Measurements from ENCODE around the gene CDC42BPA. TPM values are rescaled to one million over a fixed set of nuclear protein-coding genes. Genes with fewer than 3 reads are reported as not detected.

CDC42BPA gene
- total and polyA plus RNA-seq, 2 of the 13 experiments (the other 11 are each of a cell fraction or from before 2014, with no cell fraction given), result 6.5 to 16.0 TPM

DNA sequence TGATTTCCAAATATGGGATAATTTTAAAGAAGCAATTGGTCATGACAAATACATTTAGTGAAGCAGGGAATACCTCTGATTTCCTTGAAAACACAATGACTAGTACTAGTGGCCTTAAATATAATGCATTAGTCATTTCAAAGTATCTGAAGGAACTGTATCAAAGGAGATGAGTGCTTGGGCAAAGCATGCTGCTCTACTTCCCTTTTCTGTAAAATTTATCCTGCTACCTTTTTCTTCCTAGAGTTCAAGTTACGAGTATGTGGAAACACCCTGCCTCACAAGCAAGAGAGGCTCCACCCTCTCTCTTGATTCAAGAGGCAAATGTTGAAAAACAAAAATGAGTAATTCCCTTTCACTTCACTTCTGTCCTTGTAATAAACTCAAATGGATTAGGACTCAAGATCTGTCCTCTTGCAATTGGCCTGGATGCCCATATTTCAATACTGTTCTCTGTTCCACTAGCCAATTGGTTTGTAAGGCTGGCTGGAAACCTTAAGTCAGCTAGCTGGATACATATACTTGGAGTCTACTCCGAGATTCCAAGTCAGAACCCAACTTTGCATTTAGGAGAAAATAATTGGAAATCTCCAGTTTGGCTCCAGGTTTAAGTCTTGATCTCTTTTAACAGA, 92.5 kb downstream of the CDC42BPA start:
- in situ Hi-C loops (cut with HindIII; ENCODE audit: extremely low pct_ligation_motif_present, low pct_unique_long_range_greater_than_20kb), result no loop called here

More for the DNA sequence above, 92.5 kb downstream of the CDC42BPA start:
- intact Hi-C loops (cut with micrococcal nuclease; ENCODE audit: unreplicated experiment), result no loop called here
- Histone ChIP-seq H3K4me2 (ENCODE audit: low read depth, low read length) (no peak overlapping the region), H4K20me1 (ENCODE audit: insufficient read depth, low read length) (no peaks in the 10 kb centered on the region), H3K36me3 (replicated peaks in 1 of 2; ENCODE audit: control insufficient read depth in 1 of 2, insufficient read depth in 2 of 2, low read length in 2 of 2) (no peaks in the 10 kb centered on the region), H2AFZ (ENCODE audit: low read length) (no peak overlapping the region), H3K79me2 (ENCODE audit: insufficient read depth, low read length) (no peaks in the 10 kb centered on the region), H3K4me1 (ENCODE audit: insufficient read depth, low read length) (peaks cover 9% of the 10 kb centered on the region), H3K4me3 (replicated peaks in 1 of 3; ENCODE audit: insufficient read depth in 1 of 3, low read depth in 2 of 3, low read length in 3 of 3) (no peak overlapping the region), H3K27ac (ENCODE audit: extremely low read length, insufficient read depth, low read length) (no peak overlapping the region), H3K9me3 (ENCODE audit: low read length) (no peaks in the 10 kb centered on the region), H3K27me3 (ENCODE audit: control insufficient read depth in 1 of 2, insufficient read depth in 2 of 2, low read length in 2 of 2) (no peaks in the 10 kb centered on the region; a peak in 1 of 5 replicates), H3K9ac (ENCODE audit: insufficient read depth, low read depth, low read length) (no peak overlapping the region)
- WGBS (ENCODE audit: low lambda C conversion rate), result 98% methylated on average over 2 of the region's 2 CpGs
- BruUV-seq (replicated peaks), result no TSS peak
- ChIA-PET CTCF (ENCODE audit: low intra/inter-chr PET ratio, low total read pairs) (no interaction called here), POLR2A (no interaction called here)
- no peak for ATAC-seq
- DNase-seq (ENCODE audit: low spot score), result no peak
- no peak for TF ChIP-seq ZNF782 (CRISPR knock-in tag; IDR thresholded peaks at IDR 0.05; ENCODE audit: borderline replicate concordance)
- TF ChIP-seq, protein P1, sequence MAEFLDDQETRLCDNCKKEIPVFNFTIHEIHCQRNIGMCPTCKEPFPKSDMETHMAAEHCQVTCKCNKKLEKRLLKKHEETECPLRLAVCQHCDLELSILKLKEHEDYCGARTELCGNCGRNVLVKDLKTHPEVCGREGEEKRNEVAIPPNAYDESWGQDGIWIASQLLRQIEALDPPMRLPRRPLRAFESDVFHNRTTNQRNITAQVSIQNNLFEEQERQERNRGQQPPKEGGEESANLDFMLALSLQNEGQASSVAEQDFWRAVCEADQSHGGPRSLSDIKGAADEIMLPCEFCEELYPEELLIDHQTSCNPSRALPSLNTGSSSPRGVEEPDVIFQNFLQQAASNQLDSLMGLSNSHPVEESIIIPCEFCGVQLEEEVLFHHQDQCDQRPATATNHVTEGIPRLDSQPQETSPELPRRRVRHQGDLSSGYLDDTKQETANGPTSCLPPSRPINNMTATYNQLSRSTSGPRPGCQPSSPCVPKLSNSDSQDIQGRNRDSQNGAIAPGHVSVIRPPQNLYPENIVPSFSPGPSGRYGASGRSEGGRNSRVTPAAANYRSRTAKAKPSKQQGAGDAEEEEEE (CRISPR knock-in tag; IDR thresholded peaks at IDR 0.05; ENCODE audit: borderline replicate concordance), result no peak
- TF ChIP-seq NAIF1 (CRISPR knock-in tag; IDR thresholded peaks at IDR 0.05; ENCODE audit: borderline replicate concordance), result no peak
- no peak for TF ChIP-seq ZNF7 (CRISPR knock-in tag; IDR thresholded peaks at IDR 0.05)
- no peak for TF ChIP-seq KLF16 (CRISPR knock-in tag; IDR thresholded peaks at IDR 0.05)
- TF ChIP-seq, protein P2, sequence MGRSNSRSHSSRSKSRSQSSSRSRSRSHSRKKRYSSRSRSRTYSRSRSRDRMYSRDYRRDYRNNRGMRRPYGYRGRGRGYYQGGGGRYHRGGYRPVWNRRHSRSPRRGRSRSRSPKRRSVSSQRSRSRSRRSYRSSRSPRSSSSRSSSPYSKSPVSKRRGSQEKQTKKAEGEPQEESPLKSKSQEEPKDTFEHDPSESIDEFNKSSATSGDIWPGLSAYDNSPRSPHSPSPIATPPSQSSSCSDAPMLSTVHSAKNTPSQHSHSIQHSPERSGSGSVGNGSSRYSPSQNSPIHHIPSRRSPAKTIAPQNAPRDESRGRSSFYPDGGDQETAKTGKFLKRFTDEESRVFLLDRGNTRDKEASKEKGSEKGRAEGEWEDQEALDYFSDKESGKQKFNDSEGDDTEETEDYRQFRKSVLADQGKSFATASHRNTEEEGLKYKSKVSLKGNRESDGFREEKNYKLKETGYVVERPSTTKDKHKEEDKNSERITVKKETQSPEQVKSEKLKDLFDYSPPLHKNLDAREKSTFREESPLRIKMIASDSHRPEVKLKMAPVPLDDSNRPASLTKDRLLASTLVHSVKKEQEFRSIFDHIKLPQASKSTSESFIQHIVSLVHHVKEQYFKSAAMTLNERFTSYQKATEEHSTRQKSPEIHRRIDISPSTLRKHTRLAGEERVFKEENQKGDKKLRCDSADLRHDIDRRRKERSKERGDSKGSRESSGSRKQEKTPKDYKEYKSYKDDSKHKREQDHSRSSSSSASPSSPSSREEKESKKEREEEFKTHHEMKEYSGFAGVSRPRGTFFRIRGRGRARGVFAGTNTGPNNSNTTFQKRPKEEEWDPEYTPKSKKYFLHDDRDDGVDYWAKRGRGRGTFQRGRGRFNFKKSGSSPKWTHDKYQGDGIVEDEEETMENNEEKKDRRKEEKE (IDR thresholded peaks at IDR 0.05), result no peak
- TF ChIP-seq SSRP1 (CRISPR knock-in tag; IDR thresholded peaks at IDR 0.05), result no peak
- no peak for FAIRE-seq
